ENCODE data around the gene ZMYM4.
"Not testable (repeated sequence)": the region's sequence is repeated elsewhere in the genome, so short reads cannot be mapped to it uniquely, and the experiment has no call there.

Gene ZMYM4

DNA sequence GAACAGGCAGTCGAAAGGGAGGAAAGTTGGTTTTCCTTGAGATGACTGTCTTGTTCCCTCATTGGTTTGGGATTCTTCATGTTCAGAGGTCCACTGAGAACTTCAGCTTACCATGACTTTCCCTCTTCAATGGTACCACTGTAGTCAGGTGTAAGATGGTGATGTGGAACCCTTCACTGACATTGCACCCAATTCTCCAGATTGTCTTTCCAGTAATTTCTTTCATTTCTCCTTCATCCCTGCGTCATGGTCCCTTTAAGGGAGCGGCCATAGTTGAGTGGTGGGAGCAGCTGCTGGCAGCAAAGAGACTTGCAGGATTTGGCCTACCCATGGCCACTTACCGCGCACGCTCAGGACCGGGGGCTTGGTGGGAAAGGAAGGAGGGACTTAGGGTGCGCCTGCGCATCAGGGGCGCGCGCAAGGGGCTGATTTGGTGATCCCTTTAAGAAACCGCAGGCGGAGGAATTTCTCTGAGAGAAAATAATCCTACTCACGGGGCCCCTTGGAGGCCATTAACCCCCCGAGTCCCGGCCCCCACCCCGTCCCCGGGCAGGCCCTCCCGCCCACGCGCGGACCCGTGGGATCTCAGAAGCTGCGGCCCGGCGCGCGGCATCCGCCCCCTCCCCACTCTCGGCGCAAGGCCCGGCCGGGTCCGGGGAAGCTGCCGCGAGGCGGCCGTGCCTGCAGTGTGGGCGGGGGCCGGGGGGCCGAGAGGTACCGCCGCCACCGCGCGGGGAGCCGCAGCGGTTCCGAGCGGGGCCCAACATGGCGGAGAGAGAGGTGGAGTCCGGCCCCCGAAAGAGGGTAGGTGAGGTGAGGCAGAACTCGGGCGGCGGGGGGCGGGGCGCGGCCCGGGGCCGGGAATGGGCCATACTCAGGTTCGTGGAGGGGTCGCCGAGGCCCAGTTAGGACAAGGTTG lies at the start of gene ZMYM4:
Gene ZMYM4, plus strand, starts transcription at position 428 of the 919 bp plus-strand sequence. Its CDS starts 338 bp downstream, at position 766.
- peak; percentile 91 for DNase-seq

GRCh38 chr1:35220976-35221375 lies 47.5 kb upstream of the ZMYM4 start:
- peak; percentile 10 for DNase-seq

- DNase-seq: no peak
Measured at GRCh38 chr1:35222322-35223083, 46.0 kb upstream of the ZMYM4 start.

GRCh38 chr1:35223084-35223630 lies 45.4 kb upstream of the ZMYM4 start:
- DNase-seq: no peak

- DNase-seq: no peak
Measured at GRCh38 chr1:35226546-35226945, 42.0 kb upstream of the ZMYM4 start.

DNA sequence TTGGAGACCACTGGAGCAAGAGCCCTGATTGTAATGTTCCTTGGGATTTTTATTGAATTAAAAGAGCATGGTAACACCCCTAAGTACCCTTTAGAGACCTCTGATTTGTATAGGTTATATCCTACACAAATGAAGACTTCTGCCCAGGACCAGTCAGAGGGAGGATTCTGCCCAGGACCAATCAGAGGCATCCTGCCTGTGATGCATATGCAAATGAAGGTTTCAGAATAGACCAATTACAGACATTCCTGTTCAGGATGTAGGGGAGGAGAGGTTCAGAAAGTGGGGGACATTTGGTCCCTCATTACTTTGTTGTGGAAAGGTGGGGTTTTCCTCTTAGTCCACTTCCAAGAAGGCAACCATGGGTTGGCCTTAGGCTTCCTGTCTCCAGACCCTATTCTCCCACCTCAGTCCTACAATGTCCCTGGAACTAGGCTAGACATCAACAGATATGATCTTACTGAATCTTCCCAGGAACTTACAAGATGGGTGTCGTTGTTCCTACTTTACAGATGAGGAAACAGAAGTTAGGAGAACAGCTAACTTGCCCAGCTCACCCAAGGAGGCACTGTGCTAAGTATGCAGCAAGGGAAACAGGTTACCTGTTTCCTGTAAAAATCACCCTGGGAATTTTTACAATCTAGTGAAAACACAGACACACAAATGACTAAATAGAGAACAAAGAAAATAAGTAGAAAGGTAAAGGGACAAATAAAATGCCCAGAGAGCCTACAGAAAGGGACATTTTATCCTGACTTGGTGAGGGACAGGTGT lies 38.7 kb upstream of the ZMYM4 start:
- DNase-seq: no peak

DNA sequence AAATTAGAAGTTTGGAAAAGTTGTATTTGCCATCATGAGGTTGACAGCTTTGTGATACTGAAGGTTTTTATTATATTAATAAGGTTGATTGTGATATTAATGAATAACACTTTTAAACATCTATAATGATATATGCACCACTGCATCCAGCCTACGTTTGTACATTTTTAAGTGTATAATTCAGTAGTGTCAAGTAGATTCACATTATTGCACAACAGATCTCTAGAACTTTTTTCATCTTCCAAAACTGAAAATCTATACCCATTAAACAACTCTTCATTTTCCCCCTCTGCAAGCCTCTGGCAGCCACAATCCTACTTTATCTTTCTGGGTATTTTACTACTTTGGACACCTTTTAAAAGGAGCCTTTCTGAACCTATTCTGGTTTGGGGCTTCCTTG lies 37.2 kb upstream of the ZMYM4 start:
- no peak for DNase-seq

DNA sequence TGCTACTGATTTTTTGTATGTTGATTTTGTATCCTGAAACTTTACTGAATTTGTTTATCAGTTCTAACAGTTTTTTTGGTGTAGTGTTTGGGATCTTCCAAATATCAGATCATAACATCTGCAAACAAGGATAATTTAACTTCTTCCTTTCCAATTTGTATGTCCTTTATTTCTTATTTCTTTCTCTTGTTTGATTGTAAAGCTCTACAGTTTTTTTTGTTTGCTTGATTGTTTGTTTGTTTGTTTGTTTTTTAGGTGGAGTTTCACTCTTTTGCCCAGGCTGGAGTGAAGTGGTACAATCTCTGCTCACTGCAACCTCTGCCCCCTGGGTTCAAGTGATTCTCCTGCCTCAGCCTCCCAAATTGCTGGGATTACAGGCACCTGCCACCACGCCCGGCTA lies 31.7 kb upstream of the ZMYM4 start:
- not testable (repeated sequence) for DNase-seq

- DNase-seq: no peak
Measured at GRCh38 chr1:35243691-35244090, 24.8 kb upstream of the ZMYM4 start.

DNA sequence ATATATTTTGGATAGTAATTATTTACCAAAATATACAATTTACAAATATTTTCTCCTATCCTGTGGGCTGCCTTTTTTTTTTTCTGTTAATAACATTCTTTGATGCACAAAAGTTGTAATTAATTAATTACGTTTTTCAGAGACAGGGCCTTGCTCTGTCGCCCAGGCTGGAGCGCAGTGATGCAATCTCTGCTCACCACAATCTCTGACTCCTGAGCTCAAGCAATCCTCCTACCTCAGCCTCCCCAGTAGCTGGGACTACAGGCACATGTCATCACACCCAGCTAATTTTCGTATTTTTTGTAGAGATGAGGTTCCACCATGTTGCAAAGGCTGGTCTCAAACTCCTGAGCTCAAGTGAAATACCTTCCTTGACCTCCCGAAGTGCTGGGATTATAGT lies 21.3 kb upstream of the ZMYM4 start:
- DNase-seq: no peak

GRCh38 chr1:35253941-35254340 lies 14.6 kb upstream of the ZMYM4 start:
- no peak for DNase-seq

DNA sequence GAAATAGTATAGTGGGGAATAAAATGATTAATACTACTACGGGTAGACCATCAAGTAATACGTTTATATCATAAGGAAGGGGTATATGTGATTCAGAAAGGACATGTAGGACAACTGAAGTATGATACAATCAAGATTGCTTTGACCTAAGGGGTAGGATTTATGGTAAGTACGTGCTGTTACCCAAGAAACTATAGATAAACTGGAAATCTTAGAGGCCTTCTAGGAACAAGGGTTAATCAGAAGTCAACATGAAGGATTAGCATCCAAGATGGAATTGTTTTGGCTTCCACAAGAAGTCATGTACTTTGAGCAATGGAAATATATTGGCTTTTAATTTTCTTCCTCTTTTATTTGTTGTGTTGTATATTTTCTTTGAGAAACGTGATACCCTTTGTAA lies 13.2 kb upstream of the ZMYM4 start:
- no peak for DNase-seq

GRCh38 chr1:35259561-35259960 lies 8.9 kb upstream of the ZMYM4 start:
- DNase-seq: no peak

DNA sequence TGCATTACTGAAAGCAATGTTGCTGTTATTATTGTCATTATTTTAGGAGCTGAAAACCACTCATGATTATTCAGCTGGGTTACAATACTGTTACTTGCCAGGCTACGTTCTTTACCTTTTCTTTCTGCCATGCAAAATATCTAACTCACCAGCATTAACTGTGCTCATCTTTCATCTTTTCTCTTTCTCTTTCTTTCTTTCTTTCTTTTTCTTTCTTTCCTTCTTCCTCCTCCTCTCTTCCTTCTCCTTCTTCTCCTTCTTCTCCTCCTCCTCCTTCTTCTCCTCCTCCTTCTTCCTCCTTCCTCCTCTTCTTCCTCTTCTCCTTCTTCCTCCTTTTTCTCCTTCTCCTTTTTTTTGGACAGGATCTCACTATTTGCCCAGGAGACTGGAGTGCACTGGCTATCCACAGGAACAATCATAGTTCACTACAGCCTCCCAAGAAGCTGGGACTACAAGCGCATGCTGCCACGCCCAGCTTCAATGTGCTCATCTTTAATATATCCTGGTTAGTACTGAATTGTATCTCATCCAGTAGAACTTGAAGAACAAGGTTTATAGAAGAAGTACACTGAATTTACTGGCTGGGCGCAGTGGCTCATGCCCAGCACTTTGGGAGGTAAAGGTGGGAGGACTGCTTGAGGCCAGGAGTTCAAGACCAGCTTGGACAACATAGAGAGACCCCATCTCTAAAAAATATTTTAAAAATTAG lies 6.9 kb upstream of the ZMYM4 start:
- DNase-seq: no peak

DNA sequence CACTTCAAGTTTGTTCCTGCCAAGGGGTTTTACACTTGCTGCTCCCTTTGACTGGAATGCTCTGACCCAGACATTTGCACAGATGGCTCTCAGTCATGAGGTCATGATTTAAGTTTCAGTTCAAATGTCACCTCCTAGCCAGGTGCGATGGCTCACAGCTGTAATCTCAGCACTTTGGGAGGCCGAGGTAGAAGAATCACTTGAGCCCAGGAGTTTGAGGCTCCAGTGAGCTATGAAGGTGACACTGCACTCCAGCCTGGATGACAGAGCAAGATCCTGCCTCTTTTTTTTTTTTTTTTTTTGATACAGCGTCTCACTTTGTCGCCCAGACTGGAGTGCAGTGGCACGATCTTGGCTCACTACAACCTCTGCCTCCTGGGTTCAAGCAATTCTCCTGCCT lies 4.5 kb upstream of the ZMYM4 start:
- DNase-seq: no peak

- DNase-seq: no peak
Measured at GRCh38 chr1:35264871-35265270, 3.6 kb upstream of the ZMYM4 start.

DNA sequence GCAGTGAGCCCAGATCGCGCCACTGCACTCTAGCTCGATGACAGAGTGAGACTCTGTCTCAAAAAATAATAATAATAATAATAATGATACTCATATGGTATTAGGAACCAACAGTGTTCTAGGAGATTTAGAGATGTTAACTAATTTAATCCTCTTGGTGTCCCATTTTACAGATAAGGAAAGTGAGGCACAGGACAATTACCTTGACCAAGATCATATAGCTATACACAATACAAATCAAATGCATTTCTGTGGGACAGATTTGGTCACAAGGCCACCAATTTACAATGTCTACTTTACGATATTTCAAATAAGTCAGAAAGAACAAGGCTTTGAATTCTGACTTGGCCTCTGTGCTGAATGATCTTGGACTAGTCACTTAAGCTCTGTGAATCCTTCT lies 2.2 kb upstream of the ZMYM4 start:
- no peak for DNase-seq

GRCh38 chr1:35269201-35269988 lies 886 bp downstream of the ZMYM4 start:
- DNase-seq: no peak

GRCh38 chr1:35269989-35270289 lies 1.4 kb downstream of the ZMYM4 start:
- no peak for DNase-seq

GRCh38 chr1:35270836-35271235 lies 2.3 kb downstream of the ZMYM4 start:
- DNase-seq: no peak

DNA sequence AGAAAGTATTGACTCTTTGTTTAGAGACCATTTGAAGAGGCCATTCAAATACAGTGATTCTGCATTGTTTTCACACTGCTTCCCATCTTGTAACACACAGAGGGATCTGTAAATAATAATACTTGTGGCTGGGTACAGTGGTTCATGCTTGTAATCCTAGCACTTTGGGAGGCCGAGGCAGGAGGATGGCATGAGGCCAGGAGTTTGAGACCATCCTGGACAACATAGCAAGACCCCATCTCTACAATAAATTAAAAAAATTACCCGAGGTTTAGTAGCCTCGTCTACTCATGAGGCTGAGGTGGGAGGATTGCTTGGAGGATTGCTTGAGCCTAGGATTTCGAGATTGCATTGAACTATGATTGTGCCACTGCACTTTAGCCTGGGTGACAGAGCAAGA lies 5.7 kb downstream of the ZMYM4 start:
- no peak for DNase-seq

Measured in CD4-positive, alpha-beta T cell treated with Interleukin-17A for 4 hours (primary cell).